ENCODE measurements around the gene RAET1E.
"Not testable (repeated sequence)": the region's sequence is repeated elsewhere in the genome, so short reads cannot be mapped to it uniquely, and the experiment has no call there.

The RAET1E gene

GRCh38 chr6:149862922-149863697 lies 34.8 kb downstream of the RAET1E start:
- DNase-seq (ENCODE audit: low read depth, low spot score), result no peak

GRCh38 chr6:149862424-149862738 lies 35.5 kb downstream of the RAET1E start:
- DNase-seq (ENCODE audit: low read depth, low spot score), result not testable (repeated sequence)

- no peak for DNase-seq (ENCODE audit: low read depth, low spot score)
These were observed 36.1 kb downstream of the RAET1E start for GRCh38 chr6:149861603-149862423.

DNA sequence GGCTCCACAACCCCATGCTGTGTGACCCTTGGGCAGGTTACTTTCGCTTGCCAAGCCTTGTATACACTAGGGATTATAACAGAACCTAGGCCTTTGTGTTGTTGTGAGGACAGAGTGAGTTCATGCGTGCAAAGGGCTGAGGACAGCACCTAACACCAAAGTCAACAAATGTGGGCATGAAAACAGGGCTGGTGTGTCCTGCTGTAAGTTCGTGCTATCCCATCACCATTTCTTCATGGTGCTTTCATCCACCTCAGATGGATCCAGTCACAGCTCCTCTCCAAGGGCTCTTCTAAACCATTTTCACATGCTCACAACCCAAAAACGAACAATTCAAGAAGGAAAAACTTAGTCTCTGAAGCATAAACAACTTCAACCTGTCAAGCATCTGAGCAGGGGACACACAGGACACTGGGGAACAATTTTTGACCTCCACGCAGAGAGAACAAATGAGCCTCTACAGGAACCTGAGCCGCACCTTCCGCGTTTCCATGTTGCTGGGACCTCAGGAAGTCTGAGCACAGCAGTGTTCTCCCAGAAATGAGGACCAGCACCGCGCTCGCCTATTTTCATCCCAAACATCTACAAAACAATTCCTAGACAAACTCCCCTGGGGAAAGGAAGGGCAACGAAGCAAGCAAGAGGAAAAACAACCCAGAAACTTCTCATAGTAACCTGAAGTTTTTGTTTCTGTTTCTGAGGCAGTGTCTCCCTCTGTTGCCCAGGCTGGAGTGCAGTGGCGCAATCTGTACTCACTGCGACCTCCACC lies 36.9 kb downstream of the RAET1E start:
- DNase-seq (ENCODE audit: low read depth, low spot score), result no peak

DNA sequence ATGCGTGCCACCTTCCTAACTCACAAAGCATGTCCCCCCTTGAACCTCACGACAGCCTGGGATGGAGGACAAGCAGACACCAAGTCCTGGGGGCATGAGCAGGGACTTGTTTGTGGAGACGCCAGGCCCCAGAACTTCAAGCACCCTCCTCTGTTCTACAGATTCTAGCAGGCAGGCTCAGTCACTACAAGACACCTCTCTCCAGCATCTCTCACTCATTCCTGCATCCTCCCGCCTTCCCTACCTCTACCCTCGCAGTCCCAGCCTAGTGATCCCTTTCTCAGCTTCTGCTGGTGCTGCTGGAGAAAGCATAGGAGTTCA lies 37.4 kb downstream of the RAET1E start:
- no peak for DNase-seq (ENCODE audit: low read depth, low spot score)

- no peak for DNase-seq (ENCODE audit: low read depth, low spot score)
These were observed 38.0 kb downstream of the RAET1E start for GRCh38 chr6:149859938-149860337.

DNA sequence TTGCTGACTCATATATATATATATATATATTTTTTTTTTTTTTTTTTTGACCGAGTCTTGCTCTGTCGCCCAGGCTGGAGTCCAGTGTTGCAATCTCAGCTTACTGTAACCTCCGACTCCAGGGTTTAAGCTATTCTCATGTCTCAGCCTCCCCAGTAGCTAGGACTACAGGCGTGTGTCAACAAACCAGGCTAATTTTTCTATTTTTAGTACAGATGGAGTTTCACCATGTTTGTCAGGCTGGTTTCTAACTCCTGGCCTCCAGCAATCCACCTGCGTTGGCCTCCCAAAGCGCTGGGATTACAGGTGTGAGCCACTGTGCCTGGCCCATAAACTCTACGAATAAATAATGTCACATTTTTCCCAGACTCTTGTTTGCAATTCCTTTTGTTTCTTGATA lies 38.5 kb downstream of the RAET1E start:
- no peak for DNase-seq (ENCODE audit: low read depth, low spot score)

- DNase-seq (ENCODE audit: low read depth, low spot score), result no peak
These were observed 40.4 kb downstream of the RAET1E start for GRCh38 chr6:149857541-149857940.

GRCh38 chr6:149856256-149856994 lies 41.5 kb downstream of the RAET1E start:
- DNase-seq (ENCODE audit: low read depth, low spot score), result no peak

GRCh38 chr6:149855741-149856140 lies 42.2 kb downstream of the RAET1E start:
- DNase-seq (ENCODE audit: low read depth, low spot score), result no peak

DNA sequence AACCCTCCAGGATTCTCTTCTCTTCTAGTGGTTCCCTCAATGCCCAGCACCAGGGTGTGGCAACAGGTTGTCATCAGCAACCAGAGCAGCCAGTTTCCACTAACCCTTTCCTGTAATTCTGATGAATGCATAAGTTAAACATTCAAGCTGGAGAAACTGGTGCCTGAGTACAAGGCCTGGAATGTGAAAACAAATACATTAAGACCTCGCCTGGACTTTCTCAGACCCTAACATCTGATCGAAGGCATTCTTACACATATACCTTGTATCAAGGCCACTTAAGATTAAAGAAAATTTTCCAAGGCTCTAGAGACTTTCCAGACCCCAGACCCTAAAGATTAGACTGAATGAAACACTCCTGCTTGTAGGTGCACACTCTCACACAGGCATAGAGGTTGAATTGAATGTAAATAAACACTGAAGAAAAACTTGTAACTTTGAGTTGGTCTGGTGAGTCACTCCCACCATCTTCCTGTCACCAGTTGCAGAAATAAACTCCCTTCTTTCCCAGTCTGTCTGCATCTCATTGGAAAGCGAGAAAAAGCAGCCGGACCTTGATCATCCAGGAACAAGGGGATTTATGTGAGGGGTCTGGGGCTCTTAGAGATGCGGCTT lies 42.8 kb downstream of the RAET1E start:
- DNase-seq (ENCODE audit: low read depth, low spot score), result no peak

GRCh38 chr6:149854532-149854931 lies 43.4 kb downstream of the RAET1E start:
- DNase-seq (ENCODE audit: low read depth, low spot score), result no peak

DNA sequence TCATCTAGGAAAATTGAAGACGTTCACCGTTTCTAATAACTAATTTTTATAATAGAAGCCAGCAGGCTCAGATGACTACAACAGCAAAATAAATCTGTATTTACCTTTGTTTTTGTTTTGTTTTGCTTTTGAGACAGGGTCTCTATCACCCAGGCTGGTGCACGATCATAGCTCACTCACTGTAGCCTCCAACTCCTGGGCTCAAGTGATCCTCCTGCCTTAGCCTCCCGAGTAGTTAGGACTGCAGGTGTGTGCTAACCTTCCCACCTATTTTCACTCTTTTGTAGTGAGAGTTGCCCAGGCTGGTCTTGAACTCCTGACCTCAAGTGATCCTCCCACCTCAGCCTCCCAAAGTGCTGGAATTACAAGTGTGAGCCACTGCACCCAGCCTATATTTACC lies 43.9 kb downstream of the RAET1E start:
- DNase-seq (ENCODE audit: low read depth, low spot score), result not testable (repeated sequence)

GRCh38 chr6:149852881-149853280 lies 45.0 kb downstream of the RAET1E start:
- no peak for DNase-seq (ENCODE audit: low read depth, low spot score)

DNA sequence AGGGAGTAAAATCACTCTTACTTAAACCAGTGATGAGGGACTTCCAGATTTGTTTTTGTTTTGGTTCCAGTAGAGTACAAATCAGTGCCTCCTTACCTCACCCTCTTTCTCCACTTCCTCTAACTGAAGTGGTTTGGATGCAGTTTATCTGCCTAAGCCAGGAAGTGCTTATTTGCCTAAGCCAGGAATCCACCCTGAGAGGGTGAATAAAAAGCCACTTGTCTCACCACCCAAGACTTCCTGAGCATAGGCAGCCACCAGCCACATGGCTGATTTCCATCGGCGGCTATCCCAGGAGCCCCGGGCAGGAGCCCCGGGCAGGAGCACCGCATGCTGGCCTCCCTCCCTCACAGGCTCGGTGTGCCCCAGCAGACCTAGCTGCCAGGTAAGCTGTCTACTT lies 45.7 kb downstream of the RAET1E start:
- no peak for DNase-seq (ENCODE audit: low read depth, low spot score)

- DNase-seq (ENCODE audit: low read depth, low spot score), result no peak
These were observed 46.3 kb downstream of the RAET1E start for GRCh38 chr6:149851461-149852110.

DNA sequence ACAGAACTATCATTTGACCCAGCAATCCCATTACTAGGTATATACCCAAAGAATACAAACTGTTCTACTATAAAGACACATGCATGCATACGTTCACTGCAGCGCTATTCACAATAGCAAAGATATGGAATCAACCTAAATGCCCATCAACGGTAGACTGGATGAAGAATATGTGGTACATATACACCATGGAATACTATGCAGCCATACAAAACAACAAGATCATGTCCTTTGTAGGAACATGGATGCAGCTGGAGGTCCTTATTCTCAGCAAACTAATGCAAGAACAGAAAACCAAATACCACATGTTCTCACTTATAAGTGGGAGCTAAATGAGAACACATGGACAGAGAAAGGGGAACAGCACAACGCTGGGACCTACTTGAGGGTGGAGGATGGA lies 49.6 kb downstream of the RAET1E start:
- DNase-seq (ENCODE audit: low read depth, low spot score), result not testable (repeated sequence)

All from iPS DF 19.7 (cell line).